GM21723 (cell line): ENCODE measurements around the gene L3MBTL3.

Experiments
- ATAC-seq: cut with Tn5 transposase; IDR thresholded peaks from one replicate; pipeline ENCODE4 v1.9.1; 2021; ENCODE audit warnings: mild to moderate bottlenecking, moderate library complexity; ENCODE audit not compliant: unreplicated experiment

L3MBTL3 gene

DNA sequence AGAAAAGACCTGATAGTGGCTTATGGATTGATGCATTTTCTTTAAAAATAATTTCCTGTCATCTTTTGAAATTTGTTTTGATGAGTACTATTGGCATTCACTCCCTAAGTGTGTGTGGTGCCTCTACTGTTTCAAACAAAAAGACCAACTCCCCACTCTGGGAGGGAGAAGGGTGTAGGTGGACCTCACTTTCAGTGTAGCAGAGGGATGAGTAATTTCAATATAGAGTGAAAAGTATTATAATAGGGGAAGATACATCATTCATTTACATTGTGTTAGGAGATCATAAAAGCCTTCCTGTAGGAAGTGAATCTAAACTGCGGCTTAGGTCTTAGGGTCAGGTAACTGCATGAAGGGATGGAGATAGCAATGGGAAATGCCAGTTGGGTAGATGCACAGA is 158.0 kb downstream of the L3MBTL3 start:
- no peak for ATAC-seq

DNA sequence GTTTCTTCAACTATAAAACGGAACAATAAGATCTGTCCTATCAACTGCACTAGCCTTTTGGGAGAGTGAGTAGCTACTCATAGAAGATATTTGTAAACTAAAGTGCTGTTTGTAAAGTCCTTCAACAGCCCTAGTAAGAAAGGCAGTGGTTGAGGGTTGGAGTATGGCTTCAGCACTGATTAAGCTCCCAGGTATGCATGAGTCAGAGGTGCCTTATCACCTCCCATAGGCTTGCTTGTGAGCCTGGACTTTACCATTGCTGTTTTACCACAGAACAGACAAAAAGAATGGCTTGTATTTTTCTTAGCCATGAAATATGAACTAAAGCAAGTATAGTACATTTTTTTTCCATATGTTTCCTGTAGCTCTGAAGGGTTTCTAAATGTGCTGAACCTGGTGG is 160.3 kb downstream of the L3MBTL3 start:
- ATAC-seq: no peak

DNA sequence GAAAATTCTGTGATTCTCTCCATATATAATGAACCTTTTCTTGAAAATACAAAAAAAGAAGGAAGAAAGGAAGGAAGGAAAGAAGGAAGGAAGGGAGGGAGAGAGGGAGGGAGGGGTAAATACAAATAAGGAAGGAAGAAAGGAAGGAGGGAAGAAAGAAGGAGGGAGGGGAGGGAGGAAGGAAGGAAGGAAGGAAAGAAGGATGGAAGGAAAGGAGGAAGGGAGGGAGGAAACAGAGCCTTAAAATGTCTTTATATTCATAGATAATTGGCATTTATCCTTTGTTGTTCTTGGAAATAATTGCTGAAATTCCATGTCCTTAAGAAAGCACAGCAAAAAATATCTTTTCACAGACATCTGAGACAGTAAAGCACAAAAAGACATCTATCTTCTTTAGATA is 164.1 kb downstream of the L3MBTL3 start:
- ATAC-seq: no peak

DNA sequence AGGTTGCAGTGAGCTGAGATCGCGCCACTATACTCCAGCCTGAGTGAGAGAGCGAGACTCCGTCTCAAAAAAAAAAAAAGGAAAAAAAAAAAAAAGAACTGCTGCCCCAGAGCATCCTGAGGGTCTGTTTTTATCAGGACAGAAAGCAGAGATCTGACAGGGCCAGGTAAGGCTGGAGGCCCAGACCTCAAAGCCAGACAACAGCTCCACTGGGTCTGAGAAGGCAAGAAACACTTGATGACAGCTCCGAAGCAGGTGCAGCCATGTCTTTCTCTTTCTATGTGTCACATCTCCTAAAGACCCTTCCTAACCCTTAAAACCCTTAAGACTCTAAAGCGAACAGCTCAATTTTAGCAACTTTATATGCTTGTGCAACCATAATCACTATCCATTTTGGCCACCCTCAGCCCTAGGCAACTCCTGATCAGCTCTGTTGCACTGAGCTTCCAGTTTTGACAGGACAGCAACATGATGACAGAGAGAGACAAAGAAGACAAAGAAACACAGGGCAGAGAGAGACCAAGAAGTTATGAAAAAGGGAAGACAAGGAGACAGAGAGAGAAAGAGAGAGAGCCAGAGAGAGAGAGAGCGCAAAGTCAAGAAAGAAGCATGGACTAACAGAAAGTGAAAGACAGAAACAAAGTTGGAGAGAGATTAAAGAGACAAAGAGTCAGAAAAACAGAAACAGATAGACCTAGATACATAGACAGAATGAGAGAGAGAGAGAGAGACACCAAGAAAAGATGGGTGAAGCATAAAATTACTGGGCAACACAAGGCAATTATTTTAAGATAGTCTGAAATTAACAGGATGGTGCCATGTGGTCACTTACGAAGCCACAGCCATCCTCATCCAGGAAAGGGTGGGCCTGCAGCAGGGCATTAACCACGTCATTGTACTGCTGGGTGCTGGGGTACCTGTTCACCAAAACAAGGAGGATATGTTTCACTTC is 165.2 kb downstream of the L3MBTL3 start:
- ATAC-seq: peak; percentile 59

DNA sequence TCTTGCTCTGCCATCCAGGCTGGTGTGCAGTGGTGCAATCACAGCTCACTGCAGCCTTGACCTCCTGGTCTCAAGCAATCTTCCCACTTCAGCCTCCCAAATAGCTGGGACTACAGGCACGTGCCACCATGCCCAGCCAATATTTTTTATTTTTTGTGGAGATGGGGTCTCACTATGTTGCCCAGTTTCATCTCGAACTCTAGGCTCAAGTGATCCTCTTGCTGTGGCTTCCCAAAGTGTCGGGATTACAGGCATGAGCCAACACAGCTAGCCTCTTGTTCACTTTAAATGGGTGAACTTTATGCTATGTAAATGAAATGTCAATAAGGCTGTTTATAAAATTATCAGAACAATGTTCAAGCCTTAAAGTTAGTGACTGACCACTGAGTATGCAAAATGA is 167.3 kb downstream of the L3MBTL3 start:
- no peak for ATAC-seq

DNA sequence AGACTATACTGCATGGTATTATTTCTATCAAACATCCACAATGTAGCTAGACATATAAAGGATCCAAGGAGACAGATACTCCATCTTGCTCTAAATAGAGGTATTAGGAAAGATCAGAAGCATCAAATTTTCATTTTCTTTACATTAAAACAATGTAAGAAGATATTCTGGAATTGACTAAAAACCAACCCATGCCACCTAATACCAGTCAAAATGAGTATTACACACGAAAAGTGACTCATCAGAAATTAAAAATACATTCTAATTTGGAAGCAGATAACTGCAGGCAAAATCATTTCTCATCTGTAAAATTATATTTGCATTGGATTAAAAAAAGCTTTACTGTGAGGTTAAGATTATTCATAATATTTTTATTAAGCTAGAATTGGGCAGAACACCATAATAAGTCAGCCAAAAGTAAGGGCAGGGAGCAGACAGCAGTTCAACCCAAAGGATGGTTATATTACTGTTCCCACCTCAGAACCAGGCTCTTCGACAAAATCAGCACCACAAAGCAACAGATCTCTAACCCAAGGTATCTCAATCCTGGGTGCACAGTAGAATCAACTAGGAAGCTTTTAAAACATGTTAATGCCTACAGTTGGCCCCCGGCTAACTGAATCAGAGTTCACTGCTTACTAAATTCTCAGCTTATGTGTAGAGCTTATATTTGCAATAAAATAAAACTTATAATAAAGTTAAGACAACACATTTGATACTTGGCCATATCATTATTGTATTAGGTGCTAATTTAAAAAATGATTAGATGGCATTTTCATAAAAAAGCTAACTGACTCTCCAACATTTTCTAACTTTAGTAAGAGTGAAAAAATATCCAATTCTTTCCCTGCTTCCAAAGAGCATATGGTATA is 169.2 kb downstream of the L3MBTL3 start:
- no peak for ATAC-seq

DNA sequence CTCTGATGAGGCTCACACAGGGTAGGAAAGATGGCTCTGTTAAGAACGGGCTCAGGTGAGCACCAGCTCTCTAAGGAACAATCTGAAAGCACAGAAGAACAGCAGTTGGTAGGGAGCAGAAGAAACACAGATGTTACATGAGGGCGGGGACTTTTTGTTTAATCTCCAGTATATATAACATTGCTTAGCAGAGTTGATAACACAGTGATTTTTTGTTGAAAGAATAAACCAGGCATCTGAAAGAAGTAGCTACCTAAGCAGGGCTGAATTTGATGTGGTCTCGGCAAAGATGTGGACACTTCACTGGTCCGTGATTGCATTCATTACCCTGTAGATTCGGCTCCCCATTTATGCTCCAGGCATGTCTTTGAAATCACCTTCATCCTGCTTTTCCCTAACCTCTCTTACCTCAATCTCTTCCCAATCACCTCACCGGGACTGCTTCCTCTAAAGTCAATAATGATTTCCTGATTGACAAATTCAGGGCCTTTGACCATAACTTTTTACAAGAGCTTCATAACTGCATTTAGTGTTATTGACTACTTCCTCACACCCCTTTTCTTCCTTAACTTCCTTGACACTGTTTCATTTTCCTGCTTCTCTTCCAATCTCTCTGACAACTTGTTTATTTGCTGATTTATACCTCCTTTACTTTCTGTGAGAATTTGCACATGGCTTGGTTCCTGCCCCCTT is 170.0 kb downstream of the L3MBTL3 start:
- ATAC-seq: no peak

DNA sequence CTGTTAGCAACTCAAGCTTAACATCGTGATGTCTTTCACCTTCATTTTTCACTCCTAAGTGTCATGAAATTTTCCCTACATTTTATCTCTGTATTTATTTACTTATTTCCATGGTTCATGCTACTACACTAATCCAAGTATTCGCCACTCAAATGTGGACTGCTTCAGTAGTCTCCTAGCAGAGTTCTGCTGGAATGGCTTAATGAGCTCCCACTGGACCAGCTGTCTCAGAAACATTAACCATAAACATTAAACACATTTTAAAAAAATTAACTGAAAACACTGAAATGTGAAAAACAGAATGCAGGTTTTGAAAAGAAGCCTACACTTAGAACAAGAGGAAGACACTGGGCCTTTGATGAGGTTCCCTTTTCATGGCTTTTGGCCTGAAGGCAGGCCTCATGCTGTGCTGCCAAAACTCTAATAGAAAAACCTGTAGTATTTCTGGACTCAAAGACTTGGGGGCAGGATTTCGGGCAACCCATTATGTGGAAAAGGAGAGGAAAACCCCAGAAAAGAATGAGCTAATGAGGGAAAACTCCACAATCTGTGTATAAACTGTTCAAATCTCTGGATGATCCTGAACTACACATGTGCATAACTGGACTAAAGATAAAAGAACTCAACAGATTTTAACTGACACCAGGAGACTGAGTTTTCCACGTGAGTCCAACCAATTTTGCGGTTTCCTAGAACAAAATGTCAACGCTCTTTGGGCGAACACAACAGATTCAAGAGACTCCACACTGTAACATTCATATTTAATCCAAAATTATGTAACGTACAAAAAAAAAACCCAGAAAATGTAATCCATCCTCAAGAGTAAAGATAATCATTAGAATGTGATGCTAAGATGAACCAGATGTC is 171.4 kb downstream of the L3MBTL3 start:
- ATAC-seq: no peak
